OCI-LY7 (cell line): ENCODE results near the gene UBD.

ENCODE experiments used
- CTCF ChIP-seq: fragments of 200-600 bp; sonication (generic); conservative IDR thresholded peaks from 2 replicates; pipeline ENCODE4 v1.5.1; 2014; ENCODE audit warnings: mild to moderate bottlenecking, antibody characterized with exemption, low read length, moderate library complexity, mixed read lengths
- EZH2phosphoT487 ChIP-seq: fragments of 200-600 bp; sonication (generic); IDR thresholded peaks from 2 replicates; pipeline ENCODE4 v1.6.1; 2018; ENCODE audit warnings: low read depth, borderline replicate concordance, mild to moderate bottlenecking, mixed run types, antibody characterized with exemption, low read length, moderate library complexity, mixed read lengths

- TF ChIP-seq CTCF = no peak
- no peak for TF ChIP-seq EZH2phosphoT487
These were observed 41.6 kb downstream of the UBD start for GRCh38 chr6:29517728-29518440.
